K562 (cell line): ENCODE measurements around the gene ASIC1. TPM values are rescaled to one million over a fixed set of nuclear protein-coding genes. Genes with fewer than 3 reads are reported as not detected.

Experiments
- ATAC-seq: fragments of 200-7000 bp; cut with Tn5 transposase; 3 replicates; pipeline ENCODE4 v1.9.1; 2020; ENCODE audit warnings: moderate library complexity
- BruUV-seq: library from RNA; stranded (reverse); fragments of 400-500 nt; replicated peaks from 2 replicates; lab custom pipeline; 2021; lab: Mats Ljungman, UMichigan
- CTCF ChIA-PET: fragments of 300-600 bp; formaldehyde crosslinking; extraction: SDS; loops from one replicate; lab custom pipeline; 2021; ENCODE audit warnings: low intra/inter-chr PET ratio; lab: Yijun Ruan, JAX
- POLR2A ChIA-PET: fragments of 300-600, 350-650 bp; sonication (Branson Sonifier 250); formaldehyde crosslinking; extraction: SDS; loops from one replicate; lab custom pipeline; 2021; ENCODE audit warnings: antibody characterized with exemption, inconsistent platforms; lab: Yijun Ruan, JAX
- DNase-seq, 4 experiments: peaks; one replicate each; pipeline versions ENCODE4 v3.0.0 to v3.0.0-alpha.2; 2011 to 2018; ENCODE audit warnings: low spot score in 3 of 4, mixed read lengths in 3 of 4; ENCODE audit errors: extremely low read depth in 1 of 4
- FAIRE-seq: peaks from 2 replicates; lab custom pipeline; 2011; peaks lifted over from hg19 to GRCh38; lab: Jason Lieb, UNC
- H2AFZ ChIP-seq: 2 replicates; pipeline ENCODE4 v1.6.0; 2011; ENCODE audit warnings: low read depth, low read length, control low read depth, inconsistent platforms
- H3K27ac ChIP-seq: fragments of 200-600 bp; 3 replicates; pipeline ENCODE4 v1.8.0; 2011; ENCODE audit warnings: low read depth, mild to moderate bottlenecking, control low read depth, inconsistent platforms, low read length, moderate library complexity, mixed read lengths; ENCODE audit errors: extremely low read depth
- H3K27me3 ChIP-seq, 2 experiments: fragments of 300-600 bp in 1 of 2; 2 replicates in 1 of 2; 3 replicates in 1 of 2; pipeline versions ENCODE4 v1.6.0 to v1.8.0; 2011; ENCODE audit warnings: inconsistent platforms in 2 of 2, low read length in 2 of 2, mild to moderate bottlenecking in 1 of 2, mixed read lengths in 1 of 2, moderate library complexity in 1 of 2; ENCODE audit not compliant: control insufficient read depth in 2 of 2, insufficient read depth in 2 of 2
- H3K36me3 ChIP-seq: fragments of 300-600 bp; 3 replicates; pipeline ENCODE4 v1.8.0; 2011; ENCODE audit warnings: mild to moderate bottlenecking, low read length, inconsistent platforms; ENCODE audit not compliant: control insufficient read depth, insufficient read depth
- H3K4me1 ChIP-seq, 2 experiments: fragments of 200-600 bp in 1 of 2; replicated peaks in 1 of 2; 2 replicates in 1 of 2; 3 replicates in 1 of 2; pipeline versions ENCODE4 v1.5.1 to v1.8.0; 2011; ENCODE audit warnings: inconsistent platforms in 2 of 2, low read length in 2 of 2, mild to moderate bottlenecking in 1 of 2, mixed read lengths in 1 of 2, moderate library complexity in 1 of 2; ENCODE audit not compliant: control insufficient read depth in 2 of 2, insufficient read depth in 2 of 2
- H3K4me2 ChIP-seq: 2 replicates; pipeline ENCODE4 v1.6.1; 2011; ENCODE audit warnings: low read length, control low read depth, inconsistent platforms, mixed read lengths; ENCODE audit not compliant: insufficient read depth
- H3K4me3 ChIP-seq: fragments of 200-600 bp; sonication (generic), shearing (Covaris generic); 2 replicates; pipeline ENCODE4 v1.5.1; 2016; ENCODE audit warnings: control low read depth, inconsistent platforms
- H3K79me2 ChIP-seq: fragments of 200-600 bp; 3 replicates; pipeline ENCODE4 v1.8.0; 2011; ENCODE audit warnings: low read length, inconsistent platforms; ENCODE audit not compliant: control insufficient read depth, insufficient read depth
- H3K9ac ChIP-seq, 2 experiments: 2 replicates each; pipeline versions ENCODE4 v1.6.0 to v1.6.1; 2011; ENCODE audit warnings: low read depth in 2 of 2, low read length in 2 of 2, control low read depth in 1 of 2, inconsistent platforms in 1 of 2, mild to moderate bottlenecking in 1 of 2, mixed read lengths in 1 of 2; ENCODE audit not compliant: insufficient read depth in 1 of 2
- H3K9me1 ChIP-seq: one replicate; pipeline ENCODE4 v1.6.0; 2011; ENCODE audit warnings: inconsistent platforms, mild to moderate bottlenecking, low read length, moderate library complexity; ENCODE audit not compliant: control insufficient read depth, insufficient read depth
- H3K9me3 ChIP-seq: replicated peaks from 2 replicates; pipeline ENCODE4 v1.5.1; 2011; ENCODE audit warnings: low read depth, low read length, inconsistent platforms; ENCODE audit not compliant: control insufficient read depth, insufficient read depth
- H4K20me1 ChIP-seq: replicated peaks from 2 replicates; pipeline ENCODE4 v1.6.1; 2011; ENCODE audit warnings: low read length, inconsistent platforms, mixed read lengths; ENCODE audit not compliant: control insufficient read depth, insufficient read depth
- ARHGAP35 ChIP-seq: fragments of 450-650 bp; IDR thresholded peaks from 2 replicates; pipeline ENCODE4 v1.6.1; 2018; ENCODE audit not compliant: partially characterized antibody
- CHD1 ChIP-seq: fragments of 200-600 bp; sonication (generic); IDR thresholded peaks from one replicate; pipeline ENCODE4 v1.6.1; 2012; ENCODE audit warnings: mild to moderate bottlenecking, moderate library complexity, low read length, inconsistent platforms
- KAT7 ChIP-seq: sonication (generic); formaldehyde crosslinking; IDR thresholded peaks from 2 replicates; pipeline ENCODE4 v1.8.0; 2022; ENCODE audit warnings: missing genetic modification reagents, mild to moderate bottlenecking, borderline replicate concordance
- KDM5B ChIP-seq: fragments of 200-600 bp; sonication (generic); IDR thresholded peaks from 2 replicates; pipeline ENCODE4 v1.6.1; 2012; ENCODE audit warnings: low read depth, mild to moderate bottlenecking, moderate library complexity, low read length, control low read depth, inconsistent platforms; ENCODE audit not compliant: insufficient replicate concordance
- MYBL2 ChIP-seq, 2 experiments: fragments of 450-650 bp in 1 of 2; sonication (generic) in 1 of 2; formaldehyde crosslinking in 1 of 2; IDR thresholded peaks; 2 replicates each; pipeline versions ENCODE4 v1.6.1 to v1.8.1; 2017 to 2022; ENCODE audit warnings: borderline replicate concordance in 1 of 2, inconsistent platforms in 1 of 2, low read depth in 1 of 2, mild to moderate bottlenecking in 1 of 2, missing genetic modification reagents in 1 of 2, moderate library complexity in 1 of 2
- RBBP5 ChIP-seq: fragments of 200-600 bp; sonication (generic); IDR thresholded peaks from 2 replicates; pipeline ENCODE4 v1.6.1; 2012; ENCODE audit warnings: borderline replicate concordance, mild to moderate bottlenecking, low read length, control low read depth, inconsistent platforms; ENCODE audit not compliant: insufficient read depth, poor library complexity, severe bottlenecking
- ZFX ChIP-seq: sonication (generic); formaldehyde crosslinking; IDR thresholded peaks from 2 replicates; pipeline ENCODE4 v1.8.0; 2022; ENCODE audit warnings: mild to moderate bottlenecking, missing genetic modification reagents, moderate library complexity
- ZNF395 ChIP-seq: fragments of 200-800 bp; sonication (Bioruptor generic); IDR thresholded peaks from 2 replicates; pipeline ENCODE4 v1.6.1; 2017; ENCODE audit warnings: missing genetic modification characterization, missing compliant biosample characterization
- WGBS: fragments of 100-300 bp; shearing (Covaris generic); methylation state at CpG from one replicate; pipeline ENCODE4 v1.1.6; 2016; ENCODE audit warnings: low coverage, mixed read lengths; ENCODE audit not compliant: insufficient coverage; ENCODE audit errors: missing lambda C conversion rate; 5-methylcytosine and 5-hydroxymethylcytosine counted together
- in situ Hi-C: fragments of 300-500 bp; cut with MboI; formaldehyde crosslinking; loops from 4 replicates; pipeline ENCODE4 v1.15.0; 2018; ENCODE audit warnings: inconsistent platforms, mixed read lengths
- intact Hi-C: fragments of 100-400 bp; cut with micrococcal nuclease; formaldehyde crosslinking; loops from 2 replicates; pipeline ENCODE4 v1.14.2; 2022
- polyA plus RNA-seq, 8 experiments: library from polyadenylated mRNA; depleted of rRNA in 4 of 8; stranded (reverse) in 5 of 8; unstranded in 3 of 8; fragments of >200 nt; fragmentation: Nextera tagmentation in 2 of 8; fragmentation: Illumina TruSeq in 1 of 8; extraction: Ambion mirVana in 2 of 8; extraction: Trizol in 1 of 8; gene quantifications; 2 replicates each; pipeline versions ENCODE4 v1.2.1 to v1.2.3, GENCODE V29; 2011 to 2014; ENCODE audit warnings: inconsistent platforms in 1 of 8, missing spikeins in 1 of 8
- total RNA-seq, 7 experiments: library from RNA; depleted of rRNA in 6 of 7; stranded (reverse); fragments of >200 nt in 6 of 7; fragmentation: Illumina TruSeq in 2 of 7; extraction: Trizol in 2 of 7; gene quantifications; 2 replicates each; pipeline versions ENCODE4 v1.2.1 to v1.2.3, GENCODE V29; 2011 to 2021; ENCODE audit warnings: low replicate concordance in 1 of 7
- TF ChIP-seq, protein P1 (sequence below): sonication (generic); formaldehyde crosslinking; IDR thresholded peaks from 2 replicates; pipeline ENCODE4 v1.8.0; 2023; ENCODE audit warnings: mild to moderate bottlenecking, missing genetic modification reagents

ASIC1 gene
- total and polyA plus RNA-seq, 9 of the 15 experiments (the other 6 are each of a cell fraction or from before 2014, with no cell fraction given) = 0.01 to 1.7 (median 0.45) TPM

DNA sequence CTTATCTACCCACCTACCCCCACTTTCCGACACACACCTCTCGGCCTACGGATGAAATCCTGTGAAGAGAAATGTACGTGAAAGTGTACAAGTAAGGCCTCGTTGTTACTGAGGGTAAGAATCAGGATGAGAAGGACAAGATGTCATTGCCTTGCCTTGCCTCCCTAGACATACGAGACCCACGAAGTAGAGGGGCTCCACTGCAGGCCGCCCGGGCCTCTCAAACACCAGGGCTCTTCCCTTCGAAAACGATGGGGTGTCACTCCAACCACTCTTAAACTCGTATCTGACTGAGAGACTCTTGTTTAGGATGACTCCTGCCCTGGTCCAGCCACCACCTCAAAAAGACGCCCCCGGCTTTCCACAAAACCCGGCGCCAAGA lies 32.6 kb upstream of the ASIC1 start:
- 0% methylated on average over 11 of the region's 16 CpGs for WGBS
- BruUV-seq = TSS peak; percentile 50
- Histone ChIP-seq H3K9me1 (no peaks in the 10 kb centered on the region), H3K36me3 (peaks cover 23% of the 10 kb centered on the region; the same call in 2 of the 3 replicates), H3K27me3 (no peaks in the 10 kb centered on the region), H2AFZ (peak overlapping the region; percentile 74), H3K79me2 (peaks cover 55% of the 10 kb centered on the region), H3K9me3 (no peaks in the 10 kb centered on the region), H3K4me1 (peaks cover 7 to 11% of the 10 kb centered on the region in 2 experiments; a peak in 3 of 5 replicates), H3K9ac (peak overlapping the region; percentile 88 to 96), H4K20me1 (no peaks in the 10 kb centered on the region), H3K4me3 (peak overlapping the region; percentile 71), H3K27ac (peak overlapping the region; percentile 89), H3K4me2 (peak overlapping the region; percentile 98)
- peak in 2 of 4 experiments; percentile 45 to 52 for DNase-seq
- intact Hi-C loops (loop anchor here (5.0 kb wide), 1 partner anchor 42 kb away; no protein-coding TSS in a partner anchor), in situ Hi-C loops (no loop called here)
- no peak for TF ChIP-seq ARHGAP35
- TF ChIP-seq MYBL2 (IDR thresholded peaks at IDR 0.05; ENCODE audit: low read depth) = no peak
- no peak for TF ChIP-seq MYBL2 (CRISPR knock-in tag; IDR thresholded peaks at IDR 0.05; ENCODE audit: borderline replicate concordance)
- TF ChIP-seq RBBP5 = no peak
- peak; percentile 31 for TF ChIP-seq CHD1
- 0 out of 2 replicates have a peak, but pooled peaks have one; percentile 3 for TF ChIP-seq ZNF395 (CRISPR knock-in tag)
- TF ChIP-seq, protein P1, sequence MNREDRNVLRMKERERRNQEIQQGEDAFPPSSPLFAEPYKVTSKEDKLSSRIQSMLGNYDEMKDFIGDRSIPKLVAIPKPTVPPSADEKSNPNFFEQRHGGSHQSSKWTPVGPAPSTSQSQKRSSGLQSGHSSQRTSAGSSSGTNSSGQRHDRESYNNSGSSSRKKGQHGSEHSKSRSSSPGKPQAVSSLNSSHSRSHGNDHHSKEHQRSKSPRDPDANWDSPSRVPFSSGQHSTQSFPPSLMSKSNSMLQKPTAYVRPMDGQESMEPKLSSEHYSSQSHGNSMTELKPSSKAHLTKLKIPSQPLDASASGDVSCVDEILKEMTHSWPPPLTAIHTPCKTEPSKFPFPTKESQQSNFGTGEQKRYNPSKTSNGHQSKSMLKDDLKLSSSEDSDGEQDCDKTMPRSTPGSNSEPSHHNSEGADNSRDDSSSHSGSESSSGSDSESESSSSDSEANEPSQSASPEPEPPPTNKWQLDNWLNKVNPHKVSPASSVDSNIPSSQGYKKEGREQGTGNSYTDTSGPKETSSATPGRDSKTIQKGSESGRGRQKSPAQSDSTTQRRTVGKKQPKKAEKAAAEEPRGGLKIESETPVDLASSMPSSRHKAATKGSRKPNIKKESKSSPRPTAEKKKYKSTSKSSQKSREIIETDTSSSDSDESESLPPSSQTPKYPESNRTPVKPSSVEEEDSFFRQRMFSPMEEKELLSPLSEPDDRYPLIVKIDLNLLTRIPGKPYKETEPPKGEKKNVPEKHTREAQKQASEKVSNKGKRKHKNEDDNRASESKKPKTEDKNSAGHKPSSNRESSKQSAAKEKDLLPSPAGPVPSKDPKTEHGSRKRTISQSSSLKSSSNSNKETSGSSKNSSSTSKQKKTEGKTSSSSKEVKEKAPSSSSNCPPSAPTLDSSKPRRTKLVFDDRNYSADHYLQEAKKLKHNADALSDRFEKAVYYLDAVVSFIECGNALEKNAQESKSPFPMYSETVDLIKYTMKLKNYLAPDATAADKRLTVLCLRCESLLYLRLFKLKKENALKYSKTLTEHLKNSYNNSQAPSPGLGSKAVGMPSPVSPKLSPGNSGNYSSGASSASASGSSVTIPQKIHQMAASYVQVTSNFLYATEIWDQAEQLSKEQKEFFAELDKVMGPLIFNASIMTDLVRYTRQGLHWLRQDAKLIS (CRISPR knock-in tag) = peak; percentile 74; the same call in 1 of the 2 replicates
- peak; percentile 89; the same call in 1 of the 2 replicates for TF ChIP-seq KAT7 (CRISPR knock-in tag)
- no peak for TF ChIP-seq KDM5B
- TF ChIP-seq ZFX (CRISPR knock-in tag) = peak; percentile 70; the same call in 1 of the 2 replicates
- CTCF ChIA-PET = interaction anchor here (0.6 kb wide), 1 partner anchor 239 kb away, joined by 3 read pairs; no protein-coding TSS in a partner anchor
- peak; percentile 77 for ATAC-seq
- POLR2A ChIA-PET = interaction anchor here (0.6 to 1.7 kb wide), 8 partner anchors 11 to 283 kb away, joined by 3 to 6 read pairs (median 5); no protein-coding TSS in a partner anchor
- FAIRE-seq = no peak
